RPMI7951 (cell line): Measurements from ENCODE around the gene SLC25A1. TPM values are rescaled to one million over a fixed set of nuclear protein-coding genes. Genes with fewer than 3 reads are reported as not detected.

Source experiments
- total RNA-seq: library from RNA; depleted of rRNA; stranded (reverse); fragments of >200 nt; shearing (Covaris generic); gene quantifications from 2 replicates; pipeline ENCODE4 v1.2.3, GENCODE V29; 2014; rRNA removed

Gene SLC25A1
- total RNA-seq, 1 experiment from 2014 or later: 70.0 TPM

Other genes starting within 250 kb of the SLC25A1 start
- gene PRODH, start 242.4 kb downstream of the SLC25A1 start, total RNA-seq: not detected in 2 replicates
- 24.8 and 32.0 TPM in 2 replicates for gene DGCR2, start 56.3 kb downstream of the SLC25A1 start, total RNA-seq
- gene TSSK2, start 47.4 kb downstream of the SLC25A1 start, total RNA-seq: not detected in 2 replicates
- gene ESS2, start 34.1 kb downstream of the SLC25A1 start, total RNA-seq: 9.4 and 10.2 TPM in 2 replicates
- gene GSC2, start 28.4 kb downstream of the SLC25A1 start, total RNA-seq: not detected in 2 replicates
- 2.8 and 3.1 TPM in 2 replicates for gene CLTCL1, start 113.0 kb upstream of the SLC25A1 start, total RNA-seq